ENCODE measurements around the gene MRPS10. TPM values are rescaled to one million over a fixed set of nuclear protein-coding genes. Genes with fewer than 3 reads are reported as not detected.

Gene MRPS10
- total RNA-seq, 1 experiment from 2014 or later, result 67.6 TPM

DNA sequence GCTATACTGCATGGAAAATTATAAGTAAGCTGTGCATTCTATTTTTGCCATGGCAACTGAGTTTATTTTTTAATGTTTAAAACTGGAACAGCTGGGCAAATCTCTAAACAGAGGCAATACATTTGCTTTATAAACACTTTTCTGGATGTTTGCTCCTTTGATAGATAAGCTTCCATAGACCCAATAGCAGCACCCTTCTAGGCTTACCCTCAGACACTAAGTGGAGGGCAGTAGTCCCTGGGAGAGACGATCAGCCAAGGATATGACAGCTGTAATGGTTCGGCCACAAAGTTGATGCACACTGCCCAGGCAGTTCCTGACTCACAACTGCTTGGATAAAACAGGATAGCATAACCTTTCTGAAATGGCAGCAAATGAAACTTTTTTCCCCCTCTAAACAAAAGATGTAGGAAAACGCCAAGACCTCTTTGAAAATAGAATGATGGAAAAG lies 8.5 kb upstream of the MRPS10 start:
- TF ChIP-seq POLR2AphosphoS5 (IDR thresholded peaks at IDR 0.05; ENCODE audit: low read depth, low read length) (no peak), TCF7L2 (IDR thresholded peaks at IDR 0.05; ENCODE audit: low read depth, low read length) (no peak), SIN3A (IDR thresholded peaks at IDR 0.05; ENCODE audit: borderline replicate concordance, insufficient read depth, low read depth, low read length) (no peak)
- TF ChIP-seq, protein P1, sequence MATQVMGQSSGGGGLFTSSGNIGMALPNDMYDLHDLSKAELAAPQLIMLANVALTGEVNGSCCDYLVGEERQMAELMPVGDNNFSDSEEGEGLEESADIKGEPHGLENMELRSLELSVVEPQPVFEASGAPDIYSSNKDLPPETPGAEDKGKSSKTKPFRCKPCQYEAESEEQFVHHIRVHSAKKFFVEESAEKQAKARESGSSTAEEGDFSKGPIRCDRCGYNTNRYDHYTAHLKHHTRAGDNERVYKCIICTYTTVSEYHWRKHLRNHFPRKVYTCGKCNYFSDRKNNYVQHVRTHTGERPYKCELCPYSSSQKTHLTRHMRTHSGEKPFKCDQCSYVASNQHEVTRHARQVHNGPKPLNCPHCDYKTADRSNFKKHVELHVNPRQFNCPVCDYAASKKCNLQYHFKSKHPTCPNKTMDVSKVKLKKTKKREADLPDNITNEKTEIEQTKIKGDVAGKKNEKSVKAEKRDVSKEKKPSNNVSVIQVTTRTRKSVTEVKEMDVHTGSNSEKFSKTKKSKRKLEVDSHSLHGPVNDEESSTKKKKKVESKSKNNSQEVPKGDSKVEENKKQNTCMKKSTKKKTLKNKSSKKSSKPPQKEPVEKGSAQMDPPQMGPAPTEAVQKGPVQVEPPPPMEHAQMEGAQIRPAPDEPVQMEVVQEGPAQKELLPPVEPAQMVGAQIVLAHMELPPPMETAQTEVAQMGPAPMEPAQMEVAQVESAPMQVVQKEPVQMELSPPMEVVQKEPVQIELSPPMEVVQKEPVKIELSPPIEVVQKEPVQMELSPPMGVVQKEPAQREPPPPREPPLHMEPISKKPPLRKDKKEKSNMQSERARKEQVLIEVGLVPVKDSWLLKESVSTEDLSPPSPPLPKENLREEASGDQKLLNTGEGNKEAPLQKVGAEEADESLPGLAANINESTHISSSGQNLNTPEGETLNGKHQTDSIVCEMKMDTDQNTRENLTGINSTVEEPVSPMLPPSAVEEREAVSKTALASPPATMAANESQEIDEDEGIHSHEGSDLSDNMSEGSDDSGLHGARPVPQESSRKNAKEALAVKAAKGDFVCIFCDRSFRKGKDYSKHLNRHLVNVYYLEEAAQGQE (IDR thresholded peaks at IDR 0.05; ENCODE audit: insufficient read depth in 1 of 2, low read depth in 2 of 2, low read length in 1 of 2), result no peak
- TF ChIP-seq, protein P2, sequence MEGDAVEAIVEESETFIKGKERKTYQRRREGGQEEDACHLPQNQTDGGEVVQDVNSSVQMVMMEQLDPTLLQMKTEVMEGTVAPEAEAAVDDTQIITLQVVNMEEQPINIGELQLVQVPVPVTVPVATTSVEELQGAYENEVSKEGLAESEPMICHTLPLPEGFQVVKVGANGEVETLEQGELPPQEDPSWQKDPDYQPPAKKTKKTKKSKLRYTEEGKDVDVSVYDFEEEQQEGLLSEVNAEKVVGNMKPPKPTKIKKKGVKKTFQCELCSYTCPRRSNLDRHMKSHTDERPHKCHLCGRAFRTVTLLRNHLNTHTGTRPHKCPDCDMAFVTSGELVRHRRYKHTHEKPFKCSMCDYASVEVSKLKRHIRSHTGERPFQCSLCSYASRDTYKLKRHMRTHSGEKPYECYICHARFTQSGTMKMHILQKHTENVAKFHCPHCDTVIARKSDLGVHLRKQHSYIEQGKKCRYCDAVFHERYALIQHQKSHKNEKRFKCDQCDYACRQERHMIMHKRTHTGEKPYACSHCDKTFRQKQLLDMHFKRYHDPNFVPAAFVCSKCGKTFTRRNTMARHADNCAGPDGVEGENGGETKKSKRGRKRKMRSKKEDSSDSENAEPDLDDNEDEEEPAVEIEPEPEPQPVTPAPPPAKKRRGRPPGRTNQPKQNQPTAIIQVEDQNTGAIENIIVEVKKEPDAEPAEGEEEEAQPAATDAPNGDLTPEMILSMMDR (IDR thresholded peaks at IDR 0.05), result no peak
- Histone ChIP-seq H3K27ac (ENCODE audit: low read length) (peak overlapping the region; percentile 100), H3K9me3 (ENCODE audit: control insufficient read depth, insufficient read depth, low read depth, low read length) (no peaks in the 10 kb centered on the region), H3K4me1 (ENCODE audit: control insufficient read depth, insufficient read depth, low read length) (peaks cover 87% of the 10 kb centered on the region), H3K36me3 (ENCODE audit: control insufficient read depth, insufficient read depth, low read length) (0 out of 2 replicates have a peak, but pooled peaks cover under 1% of the 10 kb centered on the region), H3K27me3 (ENCODE audit: control insufficient read depth, insufficient read depth, low read length) (no peaks in the 10 kb centered on the region), H3K4me3 (ENCODE audit: low read depth in 2 of 2, low read length in 2 of 2) (no peak overlapping the region; a peak in 1 of 4 replicates)
- TSS peak; percentile 73 for BruUV-seq (replicated peaks)
- in situ Hi-C loops (cut with HindIII; ENCODE audit: low pct_unique_long_range_greater_than_20kb, low sequenced_read_pairs), result no loop called here
- intact Hi-C loops (cut with micrococcal nuclease; ENCODE audit: unreplicated experiment), result no loop called here
- ChIA-PET CTCF (no interaction called here), POLR2A (interaction anchor here (0.5 to 0.9 kb wide), 5 partner anchors 8 to 636 kb away, joined by 3 to 7 read pairs (median 3); no protein-coding TSS in a partner anchor)
- DNase-seq (ENCODE audit: low read depth, low spot score) (no peak), ATAC-seq (peak; percentile 59)

DNA sequence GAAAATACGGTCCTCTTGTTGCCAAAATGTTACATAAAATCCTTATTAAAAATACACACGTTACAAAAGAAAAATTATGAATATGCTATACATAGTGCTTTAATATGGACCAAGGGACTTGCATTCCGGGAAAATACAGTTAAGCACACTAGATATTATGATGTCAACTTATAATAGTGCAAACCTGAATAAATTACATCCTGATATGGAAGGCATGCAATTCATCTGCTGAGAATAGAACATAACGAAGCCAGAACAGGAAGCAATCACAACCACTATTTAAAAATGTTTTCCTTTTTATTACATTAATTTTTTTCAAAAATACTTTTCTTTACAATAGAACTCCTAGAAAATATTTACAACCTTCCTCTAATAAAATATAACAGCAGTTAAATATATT lies 7.8 kb upstream of the MRPS10 start:
- CTCF ChIA-PET, result interaction anchor here (0.6 kb wide), 2 partner anchors 35 to 45 kb away, joined by 3 to 12 read pairs; no protein-coding TSS in a partner anchor
- no TSS peak for BruUV-seq (replicated peaks)

More for the DNA sequence above, 7.8 kb upstream of the MRPS10 start:
- ATAC-seq (no peak), DNase-seq (ENCODE audit: low read depth, low spot score) (no peak)
- TF ChIP-seq POLR2AphosphoS5 (IDR thresholded peaks at IDR 0.05; ENCODE audit: low read depth, low read length), result no peak
- TF ChIP-seq, protein P1 (IDR thresholded peaks at IDR 0.05; ENCODE audit: insufficient read depth in 1 of 2, low read depth in 2 of 2, low read length in 1 of 2), result no peak
- no peak for TF ChIP-seq TCF7L2 (IDR thresholded peaks at IDR 0.05; ENCODE audit: low read depth, low read length)
- TF ChIP-seq, protein P2 (IDR thresholded peaks at IDR 0.05), result no peak
- TF ChIP-seq SIN3A (IDR thresholded peaks at IDR 0.05; ENCODE audit: borderline replicate concordance, insufficient read depth, low read depth, low read length), result no peak
- in situ Hi-C loops (cut with HindIII; ENCODE audit: low pct_unique_long_range_greater_than_20kb, low sequenced_read_pairs) (no loop called here), intact Hi-C loops (cut with micrococcal nuclease; ENCODE audit: unreplicated experiment) (no loop called here)
- H3K4me3 ChIP-seq (ENCODE audit: low read depth in 2 of 2, low read length in 2 of 2), result no peak overlapping the region
- H3K36me3 ChIP-seq (ENCODE audit: control insufficient read depth, insufficient read depth, low read length), result no peaks in the 10 kb centered on the region
- no peaks in the 10 kb centered on the region for H3K9me3 ChIP-seq (ENCODE audit: control insufficient read depth, insufficient read depth, low read depth, low read length)
- H3K27me3 ChIP-seq (ENCODE audit: control insufficient read depth, insufficient read depth, low read length), result no peaks in the 10 kb centered on the region
- POLR2A ChIA-PET, result interaction anchor here (0.6 to 0.7 kb wide), 2 partner anchors 97 to 225 kb away, joined by 3 read pairs; no protein-coding TSS in a partner anchor
- H3K27ac ChIP-seq (ENCODE audit: low read length), result peak overlapping the region; percentile 100
- peaks cover 87% of the 10 kb centered on the region for H3K4me1 ChIP-seq (ENCODE audit: control insufficient read depth, insufficient read depth, low read length)

All from Panc1 (cell line).